ENCODE measurements around the gene MTFR1L.

- TF ChIP-seq POLR2A (IDR thresholded peaks at IDR 0.05): no peak
- no peak for TF ChIP-seq CTCF (IDR thresholded peaks at IDR 0.05)
These were observed 5.1 kb upstream of the MTFR1L start for GRCh38 chr1:25814549-25815087.
